OCI-LY1 (cell line): ENCODE data around the gene ZNF212.

ENCODE experiments used
- CTCF ChIP-seq: fragments of 200-600 bp; sonication (generic), shearing (Covaris generic); IDR thresholded peaks from 2 replicates; pipeline ENCODE4 v1.5.1; 2017; ENCODE audit warnings: mild to moderate bottlenecking, antibody characterized with exemption, low read length, moderate library complexity, mixed read lengths
- EZH2 ChIP-seq: fragments of 200-600 bp; sonication (generic), shearing (Covaris generic); IDR thresholded peaks from 2 replicates; pipeline ENCODE4 v1.8.0; 2017; ENCODE audit warnings: borderline replicate concordance, mixed run types, mild to moderate bottlenecking, antibody characterized with exemption, low read length, moderate library complexity, mixed read lengths

GRCh38 chr7:149210551-149210950 is 28.9 kb upstream of the ZNF212 start:
- TF ChIP-seq CTCF (no peak), EZH2 (no peak)
